GM12874 (cell line): ENCODE results near the gene ZNF536.

Experiments used
- TF ChIP-seq, protein P1 (sequence below): IDR thresholded peaks from 2 replicates; pipeline ENCODE4 v1.5.1; 2011; ENCODE audit warnings: low read depth, mild to moderate bottlenecking, control low read depth, low read length, moderate library complexity; ENCODE audit not compliant: insufficient read depth

The ZNF536 gene

DNA sequence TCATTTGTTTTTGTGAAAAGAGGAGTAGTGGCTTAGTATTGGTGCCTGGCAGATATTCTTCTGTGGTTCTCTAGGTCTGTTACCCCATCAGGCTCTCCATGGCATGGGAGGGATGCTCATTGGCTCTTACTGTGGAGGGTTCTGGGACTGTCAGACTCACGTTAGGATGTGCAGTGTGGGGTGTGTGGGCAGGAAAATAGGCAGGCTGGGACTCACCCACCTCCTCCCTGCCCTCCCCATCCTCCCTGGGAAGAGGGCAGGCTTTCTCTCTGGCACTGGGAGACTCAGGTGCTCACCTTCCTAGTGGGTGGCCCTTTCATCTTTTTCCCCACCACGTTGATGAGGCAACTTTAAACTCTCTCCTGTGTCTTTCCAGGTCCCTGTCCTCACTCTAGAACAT is 44.2 kb downstream of the ZNF536 start:
- TF ChIP-seq, protein P1, sequence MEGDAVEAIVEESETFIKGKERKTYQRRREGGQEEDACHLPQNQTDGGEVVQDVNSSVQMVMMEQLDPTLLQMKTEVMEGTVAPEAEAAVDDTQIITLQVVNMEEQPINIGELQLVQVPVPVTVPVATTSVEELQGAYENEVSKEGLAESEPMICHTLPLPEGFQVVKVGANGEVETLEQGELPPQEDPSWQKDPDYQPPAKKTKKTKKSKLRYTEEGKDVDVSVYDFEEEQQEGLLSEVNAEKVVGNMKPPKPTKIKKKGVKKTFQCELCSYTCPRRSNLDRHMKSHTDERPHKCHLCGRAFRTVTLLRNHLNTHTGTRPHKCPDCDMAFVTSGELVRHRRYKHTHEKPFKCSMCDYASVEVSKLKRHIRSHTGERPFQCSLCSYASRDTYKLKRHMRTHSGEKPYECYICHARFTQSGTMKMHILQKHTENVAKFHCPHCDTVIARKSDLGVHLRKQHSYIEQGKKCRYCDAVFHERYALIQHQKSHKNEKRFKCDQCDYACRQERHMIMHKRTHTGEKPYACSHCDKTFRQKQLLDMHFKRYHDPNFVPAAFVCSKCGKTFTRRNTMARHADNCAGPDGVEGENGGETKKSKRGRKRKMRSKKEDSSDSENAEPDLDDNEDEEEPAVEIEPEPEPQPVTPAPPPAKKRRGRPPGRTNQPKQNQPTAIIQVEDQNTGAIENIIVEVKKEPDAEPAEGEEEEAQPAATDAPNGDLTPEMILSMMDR: no peak

DNA sequence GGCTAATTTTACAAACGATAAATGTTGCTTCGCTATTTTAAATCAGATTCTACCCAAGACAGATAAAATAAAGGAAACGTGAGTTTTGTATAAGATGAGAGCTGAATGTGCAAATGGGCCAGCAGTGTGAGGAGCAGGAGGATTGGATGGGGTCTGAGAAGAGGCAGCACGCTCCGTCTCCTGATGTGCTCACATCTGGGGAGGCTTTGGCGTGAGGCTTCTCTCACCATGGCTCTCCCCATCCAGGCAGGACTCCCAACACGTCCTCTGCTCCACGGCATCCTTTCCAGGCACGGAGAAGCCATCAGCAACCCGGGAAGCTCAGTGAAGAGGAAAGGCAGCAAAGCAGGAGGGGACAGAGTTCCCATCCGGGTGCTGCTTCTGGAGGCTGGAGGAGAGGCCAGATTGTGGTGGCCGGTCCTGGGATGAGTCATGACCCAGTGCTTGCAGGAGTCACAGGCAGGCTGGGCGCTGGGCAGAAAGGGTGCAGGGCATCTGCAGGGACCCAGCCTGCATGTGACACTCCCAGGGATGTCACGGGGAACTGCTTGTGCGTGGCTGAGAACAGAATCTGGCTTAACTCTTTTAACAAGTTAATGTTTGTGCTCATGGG is 47.5 kb downstream of the ZNF536 start:
- TF ChIP-seq, protein P1: no peak

DNA sequence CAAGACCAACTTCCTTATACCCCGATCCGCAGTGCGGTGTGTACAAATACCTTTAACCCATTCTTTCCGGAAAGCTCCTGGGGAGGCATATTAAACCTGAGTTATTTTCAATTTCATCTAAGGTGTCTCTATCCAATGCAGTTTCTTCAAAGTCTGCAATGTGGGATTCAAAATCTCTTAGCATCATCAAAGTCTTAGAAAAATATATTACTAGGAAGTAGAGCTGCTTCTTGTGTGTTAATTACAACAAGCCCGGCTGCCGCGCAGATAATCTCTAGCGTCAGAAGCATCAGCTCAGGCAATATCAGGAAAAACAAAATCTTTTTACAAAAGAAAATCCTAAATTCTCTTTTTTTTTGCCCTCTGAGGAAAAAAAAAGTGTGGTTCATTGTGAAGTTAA is 48.1 kb downstream of the ZNF536 start:
- TF ChIP-seq, protein P1: no peak

DNA sequence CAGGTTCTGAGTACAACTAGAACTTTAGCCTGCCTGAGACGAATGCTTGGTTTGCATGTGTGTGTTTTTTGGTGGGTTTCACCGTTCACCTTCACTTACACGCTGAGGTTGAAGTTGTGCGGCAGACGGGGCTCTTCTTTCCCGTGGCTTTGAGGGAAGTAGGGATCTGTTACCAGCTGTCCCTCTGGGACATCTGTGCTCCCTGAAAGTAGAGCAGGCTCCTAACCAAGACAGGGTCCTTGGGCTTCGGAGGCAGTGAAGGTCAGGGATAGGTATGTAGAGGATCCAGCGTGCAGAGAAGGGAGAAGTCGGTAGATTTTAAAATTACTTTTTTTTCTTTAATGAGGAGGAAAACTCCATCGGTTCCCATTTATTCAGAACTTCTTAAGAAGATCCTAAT is 48.7 kb downstream of the ZNF536 start:
- TF ChIP-seq, protein P1: no peak

DNA sequence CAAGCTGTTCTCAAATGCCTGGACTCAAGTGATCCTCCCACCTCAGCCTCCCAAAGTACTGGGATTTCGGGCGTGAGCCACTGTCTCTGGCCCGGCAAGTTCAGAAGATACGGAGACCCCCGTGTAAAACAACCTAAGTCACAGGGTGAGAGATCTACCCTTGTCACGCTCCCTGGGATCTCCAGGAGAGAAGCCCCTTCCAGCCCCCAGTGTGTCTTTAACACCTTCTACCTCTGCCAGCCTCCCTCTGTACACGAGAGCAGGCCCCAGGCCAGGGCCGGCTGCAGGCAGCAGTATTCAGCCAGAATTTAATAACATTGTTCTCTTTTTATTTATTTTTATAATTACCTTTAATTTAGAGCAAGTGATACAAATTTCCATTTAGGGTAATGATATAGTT is 49.4 kb downstream of the ZNF536 start:
- TF ChIP-seq, protein P1: no peak

DNA sequence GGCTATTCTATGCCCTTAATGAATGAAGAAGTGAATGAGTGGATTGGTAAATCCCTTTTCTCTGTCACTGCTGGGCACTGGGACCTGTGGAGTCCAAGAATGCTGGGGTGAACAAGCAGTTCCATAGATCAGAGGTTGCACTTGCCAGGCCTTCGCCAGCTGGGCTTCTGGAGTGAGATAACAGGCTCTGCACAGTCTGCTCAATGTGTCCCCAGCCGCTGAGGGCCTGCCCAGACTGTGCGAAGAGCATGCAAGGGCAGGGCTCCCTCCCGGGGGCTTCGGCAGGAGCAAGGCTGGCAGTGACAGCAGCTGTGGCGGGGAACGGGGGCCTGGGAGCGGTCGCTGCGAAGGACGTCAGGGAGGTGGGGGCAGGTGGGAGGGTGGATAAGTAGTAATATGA is 51.3 kb downstream of the ZNF536 start:
- TF ChIP-seq, protein P1: no peak

DNA sequence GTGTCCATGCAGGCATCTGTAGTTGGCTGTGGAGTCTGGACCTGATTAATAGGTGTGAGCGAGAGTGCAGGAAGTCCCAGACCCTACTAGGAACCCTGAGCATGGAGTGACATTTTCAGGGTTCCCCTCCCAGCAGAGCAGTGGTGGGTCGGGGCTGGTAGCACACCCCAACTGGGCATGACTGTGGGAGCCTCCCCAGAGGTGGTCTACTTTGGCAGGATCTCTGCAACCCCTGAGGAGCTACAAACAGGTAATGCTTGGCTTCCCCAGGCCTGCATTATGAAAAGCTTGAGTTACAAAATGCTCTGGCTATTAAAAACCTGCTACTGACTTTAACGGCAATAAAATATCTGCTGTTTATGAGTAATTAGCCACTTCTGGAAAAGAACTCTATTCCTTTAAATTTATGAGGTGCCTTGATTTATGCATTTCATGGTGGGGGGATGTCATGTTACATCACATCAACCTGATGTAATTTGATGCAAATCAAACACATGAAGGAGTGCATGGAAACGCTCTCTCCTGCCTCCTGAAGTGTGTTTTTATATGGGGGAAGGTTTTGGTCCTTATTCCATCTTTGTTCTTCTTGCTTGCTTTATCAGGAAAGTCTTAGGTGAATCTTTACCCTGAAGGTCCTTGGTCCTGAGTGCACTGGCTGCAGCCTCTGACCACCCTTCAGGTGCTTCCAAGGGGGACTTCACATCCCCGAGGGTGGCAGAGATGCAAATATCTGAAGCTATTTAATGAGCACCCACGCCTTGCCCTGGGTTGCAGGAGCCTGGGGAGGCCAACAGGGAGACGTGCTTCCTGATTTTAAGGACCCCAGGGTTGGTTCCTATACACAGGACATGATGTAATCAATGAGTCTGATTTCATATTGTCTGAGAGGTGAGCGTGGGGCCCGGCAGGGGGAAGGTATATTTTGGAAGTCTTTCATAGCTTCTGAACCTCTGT is 54.0 kb downstream of the ZNF536 start:
- TF ChIP-seq, protein P1: no peak
